HG03045 (cell line): ENCODE results near the gene KCNK2.

Experiments
- ATAC-seq: cut with Tn5 transposase; IDR thresholded peaks from one replicate; pipeline ENCODE4 v1.9.1; 2021; ENCODE audit warnings: mild to moderate bottlenecking, moderate library complexity; ENCODE audit not compliant: unreplicated experiment

The KCNK2 gene

DNA sequence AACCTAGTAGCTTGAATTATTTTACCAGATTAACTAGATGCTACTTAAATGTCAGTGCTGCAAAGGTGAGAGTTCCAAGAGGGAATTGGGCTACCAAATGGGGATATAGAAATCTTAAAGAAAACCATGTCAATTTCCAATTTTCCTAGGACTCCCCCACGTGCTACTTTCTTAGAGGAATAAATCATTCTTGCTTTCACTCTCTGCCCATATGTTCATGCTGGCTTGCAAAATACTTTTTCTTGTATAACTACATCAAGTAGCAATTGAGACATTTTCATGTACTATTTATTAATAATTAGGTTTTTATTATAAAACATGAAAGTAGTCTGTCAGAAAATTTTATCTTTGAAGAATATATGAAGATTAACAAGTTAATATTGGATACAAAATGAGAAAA lies 11.8 kb downstream of the KCNK2 start:
- ATAC-seq = no peak

- no peak for ATAC-seq
Measured at GRCh38 chr1:215095524-215095923, 13.0 kb downstream of the KCNK2 start.

DNA sequence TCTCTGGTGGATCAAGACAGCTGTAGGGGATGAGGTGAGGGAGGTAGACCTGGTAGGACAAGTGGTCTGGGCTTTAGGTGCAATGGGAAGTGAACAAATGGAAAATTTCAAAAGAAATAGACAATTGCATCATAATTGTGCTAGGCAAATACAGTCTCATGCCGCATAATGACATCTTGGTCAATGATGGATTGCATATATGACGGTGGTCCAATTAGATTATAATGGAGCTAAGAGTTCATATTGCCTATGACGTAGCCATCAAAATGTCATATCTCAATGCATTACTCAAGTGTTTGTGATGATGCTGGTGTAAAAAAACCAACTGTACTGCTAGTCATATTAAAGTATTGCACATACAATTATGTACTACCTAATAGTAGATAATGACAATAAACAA lies 19.0 kb downstream of the KCNK2 start:
- ATAC-seq = no peak

DNA sequence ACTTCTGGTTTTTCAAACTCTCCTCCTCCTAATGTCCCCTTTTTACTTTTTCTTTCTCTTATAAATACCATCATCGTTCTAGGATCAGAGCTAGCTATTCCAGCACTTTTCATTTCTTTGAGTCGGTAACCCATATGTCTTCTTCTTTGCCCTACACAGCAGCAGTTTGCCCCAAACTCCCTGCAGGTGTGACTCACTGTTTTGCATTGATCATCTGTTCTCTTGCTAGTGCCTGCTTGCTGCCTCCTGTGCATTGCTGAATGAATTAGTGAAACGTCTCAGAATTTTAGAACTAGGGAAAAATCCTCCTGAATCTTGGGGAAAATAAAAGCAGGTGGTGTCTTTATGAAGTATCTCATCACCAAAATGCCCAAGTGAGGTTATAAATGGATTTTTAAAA lies 21.7 kb downstream of the KCNK2 start:
- ATAC-seq = no peak

- no peak for ATAC-seq
Measured at GRCh38 chr1:215106067-215106466, 23.5 kb downstream of the KCNK2 start.

- ATAC-seq = no peak
Measured at GRCh38 chr1:215109171-215109570, 26.6 kb downstream of the KCNK2 start.

DNA sequence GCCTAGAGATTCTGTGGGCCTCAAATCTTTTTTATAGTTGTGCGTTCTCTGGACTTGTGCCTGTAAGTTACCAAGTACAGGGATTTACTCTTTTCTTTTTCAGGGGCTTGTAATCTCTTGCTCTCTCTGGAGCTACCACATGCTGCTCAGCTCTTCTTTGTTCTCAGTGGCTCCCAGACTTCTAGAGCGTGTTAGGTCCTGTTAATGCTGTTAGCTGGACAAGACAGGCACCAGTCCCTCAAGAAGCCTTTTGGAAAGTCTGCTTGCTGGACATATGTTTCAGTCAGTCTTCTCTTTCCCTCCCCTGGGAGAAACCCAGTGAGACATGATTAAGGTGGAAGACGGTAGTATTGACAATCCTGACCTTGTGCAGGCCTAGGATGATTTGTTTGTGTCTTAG lies 29.4 kb downstream of the KCNK2 start:
- no peak for ATAC-seq

- no peak for ATAC-seq
Measured at GRCh38 chr1:215113776-215114153, 31.2 kb downstream of the KCNK2 start.

- ATAC-seq = no peak
Measured at GRCh38 chr1:215114154-215114933, 31.8 kb downstream of the KCNK2 start.

GRCh38 chr1:215115760-215116159 lies 33.2 kb downstream of the KCNK2 start:
- ATAC-seq = no peak

GRCh38 chr1:215118081-215118480 lies 35.5 kb downstream of the KCNK2 start:
- ATAC-seq = no peak

DNA sequence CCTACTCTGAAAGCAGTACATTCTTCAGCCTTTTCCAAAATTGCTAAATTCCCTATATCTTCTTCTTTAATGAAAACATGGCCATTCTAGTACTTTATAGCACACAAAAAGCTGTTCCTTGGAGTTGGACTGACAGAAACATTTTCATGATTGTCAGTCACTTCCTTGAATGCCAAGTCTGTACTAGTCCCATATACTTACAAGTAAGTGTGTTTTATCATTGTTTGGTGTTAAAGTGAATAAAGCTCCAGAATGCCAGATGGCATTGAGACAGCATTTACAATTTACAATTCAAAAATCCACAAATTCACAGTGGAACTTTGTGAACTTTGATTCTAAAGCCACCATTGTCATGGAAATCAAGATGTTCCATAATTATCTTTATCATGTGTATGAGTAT lies 36.5 kb downstream of the KCNK2 start:
- no peak for ATAC-seq

- no peak for ATAC-seq
Measured at GRCh38 chr1:215119719-215120365, 37.3 kb downstream of the KCNK2 start.

GRCh38 chr1:215128504-215128903 lies 46.0 kb downstream of the KCNK2 start:
- ATAC-seq = no peak

- ATAC-seq = no peak
Measured at GRCh38 chr1:215131291-215131690, 48.8 kb downstream of the KCNK2 start.

DNA sequence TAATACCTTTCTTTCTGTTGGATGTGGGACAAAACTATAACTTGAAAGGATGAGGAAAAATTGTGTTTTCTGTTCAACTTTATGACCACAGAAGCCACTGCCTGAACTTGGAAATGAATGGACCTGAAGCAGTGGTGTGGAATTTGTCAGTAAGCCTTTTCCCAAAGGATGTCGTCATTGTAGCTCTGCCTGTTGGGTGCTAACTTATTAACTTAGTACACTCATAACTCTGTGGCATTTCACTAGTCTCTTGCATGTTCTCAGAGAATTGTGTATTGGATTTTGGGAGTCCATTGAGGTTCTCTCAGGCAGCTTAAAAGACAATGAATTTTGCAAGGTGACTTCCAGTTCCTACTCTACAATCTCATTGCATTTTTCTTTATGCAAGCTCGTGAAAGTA lies 49.6 kb downstream of the KCNK2 start:
- no peak for ATAC-seq

- no peak for ATAC-seq
Measured at GRCh38 chr1:215133532-215133931, 51.0 kb downstream of the KCNK2 start.

DNA sequence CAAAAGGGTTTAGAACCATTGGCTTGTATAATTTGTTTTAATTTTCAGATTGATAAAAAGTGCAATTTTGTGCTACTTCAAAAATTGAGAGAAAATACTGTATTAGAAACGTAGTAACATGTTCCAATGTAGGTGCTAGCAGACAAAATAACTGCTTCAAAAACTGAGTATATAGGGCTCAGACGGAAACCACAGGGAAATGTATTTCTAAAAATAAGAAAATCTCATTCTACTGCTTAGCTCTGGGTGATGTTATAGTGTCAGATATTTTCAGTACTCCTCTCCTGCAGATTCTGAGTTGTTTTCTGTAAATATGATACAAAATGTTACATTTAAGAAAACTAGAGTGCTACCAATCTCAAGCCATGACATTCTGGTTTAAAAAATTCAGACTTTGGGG lies 55.4 kb downstream of the KCNK2 start:
- ATAC-seq = no peak

DNA sequence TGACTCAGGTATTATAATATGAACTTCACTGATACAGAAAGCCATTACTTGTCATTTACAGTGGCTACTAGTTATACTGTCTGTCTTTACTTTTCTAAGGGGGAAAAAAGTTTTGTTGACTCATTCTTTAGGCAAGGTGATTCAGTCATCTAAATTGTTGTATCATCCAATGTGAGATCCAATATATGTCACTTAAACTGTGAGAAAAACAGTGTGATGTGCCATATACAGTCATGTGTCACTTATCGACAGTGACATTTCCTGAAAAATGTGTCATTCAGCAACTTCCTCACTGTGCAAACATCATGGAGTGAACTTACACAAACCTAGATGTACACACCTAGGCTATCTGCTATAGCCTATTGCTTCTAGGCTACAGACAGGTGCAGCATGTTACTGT lies 57.6 kb downstream of the KCNK2 start:
- no peak for ATAC-seq

GRCh38 chr1:215141460-215141859 lies 58.9 kb downstream of the KCNK2 start:
- no peak for ATAC-seq

DNA sequence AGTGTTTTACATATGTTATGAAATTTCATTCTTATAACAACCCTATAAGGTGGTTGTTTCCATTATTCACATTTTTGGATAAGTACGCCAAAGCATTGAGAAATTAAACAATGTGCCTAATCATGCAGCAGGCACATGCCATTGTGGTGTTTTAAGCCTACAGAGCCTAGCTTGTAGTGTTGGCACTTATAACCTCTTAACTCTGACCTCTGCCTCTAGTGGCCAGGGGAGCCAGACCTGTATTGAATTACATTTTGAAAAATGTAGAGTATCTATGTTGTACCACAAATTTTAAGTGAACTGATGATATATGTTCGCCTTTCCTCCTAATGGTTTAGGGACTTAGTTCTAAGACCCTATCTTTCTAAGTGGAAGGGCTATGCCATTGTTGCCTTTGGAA lies 61.0 kb downstream of the KCNK2 start:
- no peak for ATAC-seq

GRCh38 chr1:215146240-215146975 lies 63.9 kb downstream of the KCNK2 start:
- no peak for ATAC-seq
